ENCODE results near the gene IL10RB.

DNA sequence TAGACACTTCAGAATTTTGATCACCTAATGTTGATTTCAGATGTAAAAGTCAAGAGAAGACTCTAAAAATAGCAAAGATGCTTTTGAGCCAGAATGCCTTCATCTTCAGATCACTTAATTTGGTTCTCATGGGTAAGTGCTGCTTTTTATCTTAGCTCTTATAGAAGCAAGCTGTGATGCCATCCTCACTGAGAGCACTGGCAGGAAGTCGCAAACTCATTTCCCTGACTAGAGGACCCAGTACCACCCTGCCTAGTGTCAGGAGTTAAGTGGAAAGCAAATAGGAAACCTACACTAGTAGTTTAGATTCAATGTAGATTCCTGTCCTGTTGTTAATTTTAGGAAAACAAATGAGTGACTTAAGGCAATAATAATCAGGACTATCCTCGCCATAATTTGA is 24.3 kb upstream of the IL10RB start:
- TF ChIP-seq CTCF (IDR thresholded peaks at IDR 0.05) = no peak
- TF ChIP-seq POLR2A (IDR thresholded peaks at IDR 0.05) = no peak

Data from uterus (tissue), 2 donors.